ENCODE results near the gene RAB21. TPM values are rescaled to one million over a fixed set of nuclear protein-coding genes. Genes with fewer than 3 reads are reported as not detected.

Gene RAB21, protein sequence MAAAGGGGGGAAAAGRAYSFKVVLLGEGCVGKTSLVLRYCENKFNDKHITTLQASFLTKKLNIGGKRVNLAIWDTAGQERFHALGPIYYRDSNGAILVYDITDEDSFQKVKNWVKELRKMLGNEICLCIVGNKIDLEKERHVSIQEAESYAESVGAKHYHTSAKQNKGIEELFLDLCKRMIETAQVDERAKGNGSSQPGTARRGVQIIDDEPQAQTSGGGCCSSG
- total RNA-seq: 10 to 100 TPM; 15.9 to 48.4 (median 29.9) TPM

DNA sequence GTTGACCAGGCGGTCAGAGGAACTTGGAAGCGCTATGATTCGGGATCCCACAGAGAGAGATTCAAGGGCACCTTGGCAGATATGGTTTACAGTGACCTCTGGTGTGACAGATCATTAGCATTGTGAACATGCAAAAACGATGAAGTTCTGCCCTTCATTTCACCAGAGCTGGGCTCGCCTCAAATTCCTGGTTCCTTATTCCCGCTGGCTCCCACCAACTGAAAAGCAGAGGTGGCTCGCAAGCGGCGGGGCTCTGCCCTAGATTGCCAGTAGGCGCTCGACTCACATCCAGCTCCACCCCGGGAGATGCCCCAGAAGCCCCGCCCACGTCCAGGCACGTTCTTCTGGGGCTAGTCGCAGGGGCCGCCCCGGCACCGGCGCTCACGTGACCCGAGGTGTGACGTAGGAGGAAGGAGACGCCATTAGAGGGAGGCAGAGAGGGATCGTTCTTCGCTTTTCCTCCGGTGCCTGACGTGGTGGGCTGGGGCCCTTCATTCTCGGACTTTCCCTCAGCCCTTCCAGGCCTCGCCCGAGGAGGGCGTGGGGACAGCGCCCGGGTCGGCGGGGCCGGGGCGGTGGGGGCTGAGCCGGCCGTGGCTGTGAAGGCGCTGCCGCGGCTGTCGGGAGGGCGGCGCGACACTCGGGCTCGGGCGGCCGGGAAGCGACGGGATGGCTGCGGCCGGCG is at the start of gene RAB21:
Gene RAB21 (plus strand): TSS at position 403 of the 685 bp plus-strand sequence. CDS start 267 bp downstream, at position 670.
- intact Hi-C loops (cut with DNase I; ENCODE audit: low total_unique reads): no loop called here
- H3K9me3 ChIP-seq: peaks cover 3 to 14% of the 10 kb centered on the region in 2 donors
- in situ Hi-C loops (cut with MboI; ENCODE audit: low pct_ligation_motif_present in 1 of 4, low pct_unique_long_range_greater_than_20kb in 1 of 4, low sequenced_read_pairs in 3 of 4): loop anchor here in 1 of 4 donors (10.0 kb wide), 1 partner anchor 90 kb away; no protein-coding TSS in a partner anchor
- 1 to 10% methylated on average over 2 to 27 of the region's 56 CpGs for WGBS, 2 donors (ENCODE audit: low coverage in 1 of 2)
- no peaks in the 10 kb centered on the region for H3K27me3 ChIP-seq
- H3K27ac ChIP-seq: peak within 1 kb of the TSS; percentile 95 to 98 (median 97)
- H3K4me3 ChIP-seq: peak within 1 kb of the TSS; percentile 72 to 92 (median 82)
- no peak for TF ChIP-seq EP300 (IDR thresholded peaks at IDR 0.05; ENCODE audit: low read depth)
- peak; percentile 95 to 98 (median 98) for TF ChIP-seq POLR2AphosphoS5 (IDR thresholded peaks at IDR 0.05)
- TF ChIP-seq, protein P1, sequence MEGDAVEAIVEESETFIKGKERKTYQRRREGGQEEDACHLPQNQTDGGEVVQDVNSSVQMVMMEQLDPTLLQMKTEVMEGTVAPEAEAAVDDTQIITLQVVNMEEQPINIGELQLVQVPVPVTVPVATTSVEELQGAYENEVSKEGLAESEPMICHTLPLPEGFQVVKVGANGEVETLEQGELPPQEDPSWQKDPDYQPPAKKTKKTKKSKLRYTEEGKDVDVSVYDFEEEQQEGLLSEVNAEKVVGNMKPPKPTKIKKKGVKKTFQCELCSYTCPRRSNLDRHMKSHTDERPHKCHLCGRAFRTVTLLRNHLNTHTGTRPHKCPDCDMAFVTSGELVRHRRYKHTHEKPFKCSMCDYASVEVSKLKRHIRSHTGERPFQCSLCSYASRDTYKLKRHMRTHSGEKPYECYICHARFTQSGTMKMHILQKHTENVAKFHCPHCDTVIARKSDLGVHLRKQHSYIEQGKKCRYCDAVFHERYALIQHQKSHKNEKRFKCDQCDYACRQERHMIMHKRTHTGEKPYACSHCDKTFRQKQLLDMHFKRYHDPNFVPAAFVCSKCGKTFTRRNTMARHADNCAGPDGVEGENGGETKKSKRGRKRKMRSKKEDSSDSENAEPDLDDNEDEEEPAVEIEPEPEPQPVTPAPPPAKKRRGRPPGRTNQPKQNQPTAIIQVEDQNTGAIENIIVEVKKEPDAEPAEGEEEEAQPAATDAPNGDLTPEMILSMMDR (IDR thresholded peaks at IDR 0.05): peak; percentile 26 to 69 (median 40)
- TF ChIP-seq POLR2A (IDR thresholded peaks at IDR 0.05): peak; percentile 90
- H3K36me3 ChIP-seq: peaks cover 0 to 24% (median 0%) of the 10 kb centered on the region in 4 donors
- peaks cover 6 to 28% (median 17%) of the 10 kb centered on the region in 4 donors for H3K4me1 ChIP-seq
- DNase-seq: peak; percentile 99

DNA sequence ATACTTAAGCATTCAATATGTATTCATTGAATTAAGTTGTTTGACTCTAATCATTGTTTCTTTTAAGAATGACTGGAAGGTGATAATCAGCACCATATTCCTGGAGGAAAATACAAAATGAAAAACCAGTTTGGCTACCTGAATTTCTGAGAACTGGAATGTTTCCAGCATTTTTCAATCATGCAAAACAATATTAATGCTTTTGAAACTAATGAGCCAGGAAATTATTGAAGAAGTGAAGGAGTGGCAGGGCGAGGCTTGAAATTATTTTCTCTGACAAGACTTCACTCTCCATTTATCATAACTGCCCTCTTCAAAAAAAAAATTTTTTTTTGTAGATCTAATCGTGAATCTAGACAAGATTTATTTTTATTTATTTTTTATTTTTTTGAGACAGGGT is 49.7 kb upstream of the RAB21 start:
- WGBS, 2 donors (ENCODE audit: low coverage in 1 of 2): 75 to 79% methylated on average over 2 of the region's 2 CpGs
- intact Hi-C loops (cut with DNase I; ENCODE audit: low total_unique reads) (no loop called here), in situ Hi-C loops (cut with MboI; ENCODE audit: low pct_ligation_motif_present in 1 of 4, low pct_unique_long_range_greater_than_20kb in 1 of 4, low sequenced_read_pairs in 3 of 4) (no loop called here)
- Histone ChIP-seq H3K36me3 (peaks cover 0 to 28% (median 0%) of the 10 kb centered on the region in 4 donors), H3K4me3 (no peak overlapping the region), H3K9me3 (no peaks in the 10 kb centered on the region), H3K27ac (no peak overlapping the region), H3K27me3 (no peaks in the 10 kb centered on the region), H3K4me1 (no peaks in the 10 kb centered on the region)
- no peak for DNase-seq
- TF ChIP-seq POLR2A (IDR thresholded peaks at IDR 0.05) (no peak), EP300 (IDR thresholded peaks at IDR 0.05; ENCODE audit: low read depth) (no peak), POLR2AphosphoS5 (IDR thresholded peaks at IDR 0.05) (no peak)
- TF ChIP-seq, protein P1 (IDR thresholded peaks at IDR 0.05): no peak

DNA sequence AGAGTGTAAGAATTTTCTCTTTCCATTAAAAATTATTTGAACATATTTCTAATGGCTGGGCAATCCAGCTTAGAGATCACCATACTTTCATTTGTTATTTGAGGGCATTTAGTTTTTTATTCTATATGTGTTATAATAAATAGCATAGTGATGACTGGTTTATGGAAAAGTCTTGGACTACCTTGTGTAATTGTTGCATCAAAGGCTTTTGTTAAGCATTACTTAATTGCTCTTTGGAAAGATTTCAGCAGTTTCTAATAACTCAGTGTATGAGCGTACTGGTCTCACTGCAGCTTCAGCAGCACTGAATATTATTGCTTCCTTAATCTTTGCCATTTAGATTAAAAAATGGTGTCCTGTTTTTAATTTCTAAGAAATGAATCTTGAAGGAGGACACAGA is 46.0 kb upstream of the RAB21 start:
- Histone ChIP-seq H3K9me3 (peaks cover 5 to 9% of the 10 kb centered on the region in 2 donors), H3K27me3 (no peaks in the 10 kb centered on the region), H3K36me3 (peaks cover 0 to 8% (median 0%) of the 10 kb centered on the region in 4 donors), H3K27ac (no peak overlapping the region), H3K4me1 (no peaks in the 10 kb centered on the region), H3K4me3 (no peak overlapping the region)
- in situ Hi-C loops (cut with MboI; ENCODE audit: low pct_ligation_motif_present in 1 of 4, low pct_unique_long_range_greater_than_20kb in 1 of 4, low sequenced_read_pairs in 3 of 4): no loop called here
- DNase-seq: no peak
- WGBS, 2 donors (ENCODE audit: low coverage in 1 of 2): 92 to 100% methylated on average over 1 of the region's 1 CpG
- TF ChIP-seq EP300 (IDR thresholded peaks at IDR 0.05; ENCODE audit: low read depth) (no peak), POLR2AphosphoS5 (IDR thresholded peaks at IDR 0.05) (no peak), POLR2A (IDR thresholded peaks at IDR 0.05) (no peak)
- TF ChIP-seq, protein P1 (IDR thresholded peaks at IDR 0.05): no peak
- intact Hi-C loops (cut with DNase I; ENCODE audit: low total_unique reads): no loop called here

DNA sequence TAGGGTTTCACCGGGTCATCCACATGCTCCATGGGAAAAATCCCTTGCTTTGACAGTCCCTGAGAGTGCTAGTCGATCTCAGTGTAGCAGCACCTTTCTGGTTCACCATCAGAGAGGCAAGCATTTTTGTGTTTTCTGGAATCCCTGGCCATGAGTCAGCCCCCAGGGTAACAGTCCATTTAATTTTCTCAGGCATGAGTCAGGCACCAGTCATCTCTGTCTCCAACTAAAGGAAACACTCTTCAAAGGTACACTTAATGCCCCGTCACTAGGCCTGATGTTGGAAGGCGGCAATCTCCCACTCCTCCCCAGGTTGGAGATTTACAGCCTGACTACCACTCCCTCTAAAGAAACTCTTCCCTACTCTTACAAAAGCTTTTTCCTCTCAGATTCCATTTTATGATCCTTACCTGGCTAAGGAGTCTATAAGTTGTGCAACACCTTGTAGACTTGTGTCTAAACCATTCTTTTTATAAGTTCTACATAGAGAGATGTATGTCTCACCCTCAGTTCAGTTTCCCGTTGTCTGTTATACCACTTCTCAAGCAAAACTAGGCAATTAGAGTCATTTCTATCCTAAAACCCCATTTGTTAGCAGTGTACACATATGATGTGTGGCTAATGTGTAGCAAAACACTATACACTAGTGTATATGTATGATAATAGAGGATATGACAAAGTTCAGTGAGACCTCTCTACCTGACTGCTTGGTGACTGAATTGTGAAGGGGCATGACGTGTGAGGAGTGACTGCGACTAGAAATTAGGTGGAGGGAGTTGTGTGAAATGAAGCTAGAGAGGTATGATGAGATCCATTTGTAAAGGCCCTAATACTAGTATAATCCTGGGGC is 44.2 kb upstream of the RAB21 start:
- H3K27me3 ChIP-seq: no peaks in the 10 kb centered on the region
- H3K27ac ChIP-seq: no peak overlapping the region
- peaks cover 11 to 16% of the 10 kb centered on the region in 2 donors for H3K9me3 ChIP-seq
- H3K36me3 ChIP-seq: no peaks in the 10 kb centered on the region
- TF ChIP-seq POLR2AphosphoS5 (IDR thresholded peaks at IDR 0.05) (no peak), EP300 (IDR thresholded peaks at IDR 0.05; ENCODE audit: low read depth) (no peak), POLR2A (IDR thresholded peaks at IDR 0.05) (no peak)
- TF ChIP-seq, protein P1 (IDR thresholded peaks at IDR 0.05): no peak
- no peaks in the 10 kb centered on the region for H3K4me1 ChIP-seq
- 80 to 89% methylated on average over 1 to 7 of the region's 7 CpGs for WGBS, 2 donors (ENCODE audit: low coverage in 1 of 2)
- no peak overlapping the region for H3K4me3 ChIP-seq
- in situ Hi-C loops (cut with MboI; ENCODE audit: low pct_ligation_motif_present in 1 of 4, low pct_unique_long_range_greater_than_20kb in 1 of 4, low sequenced_read_pairs in 3 of 4) (no loop called here), intact Hi-C loops (cut with DNase I; ENCODE audit: low total_unique reads) (no loop called here)
- no peak for DNase-seq
